NOMO-1 treated with dmso at 0.1 percent for 144 hours (cell line): ENCODE measurements around the gene TPGS1.
"Not testable (repeated sequence)": the region's sequence is repeated elsewhere in the genome, so short reads cannot be mapped to it uniquely, and the experiment has no call there.

Experiments used
- DNase-seq: peaks from one replicate; lab custom pipeline; 2025; ENCODE audit not compliant: unreplicated experiment; lab: John Stamatoyannopoulos, UW

TPGS1 gene

GRCh38 chr19:475360-475759 lies 31.9 kb upstream of the TPGS1 start:
- no peak for DNase-seq

- no peak for DNase-seq
Measured at GRCh38 chr19:478236-478903, 28.9 kb upstream of the TPGS1 start.

GRCh38 chr19:478976-479375 lies 28.3 kb upstream of the TPGS1 start:
- no peak for DNase-seq

GRCh38 chr19:480016-480855 lies 27.1 kb upstream of the TPGS1 start:
- DNase-seq: no peak

- DNase-seq: not testable (repeated sequence)
Measured at GRCh38 chr19:481100-481499, 26.2 kb upstream of the TPGS1 start.

- no peak for DNase-seq
Measured at GRCh38 chr19:482186-483041, 24.9 kb upstream of the TPGS1 start.

- no peak for DNase-seq
Measured at GRCh38 chr19:483332-484072, 23.8 kb upstream of the TPGS1 start.

- no peak for DNase-seq
Measured at GRCh38 chr19:484494-484893, 22.8 kb upstream of the TPGS1 start.

GRCh38 chr19:485077-485476 lies 22.2 kb upstream of the TPGS1 start:
- no peak for DNase-seq

- no peak for DNase-seq
Measured at GRCh38 chr19:485583-486236, 21.6 kb upstream of the TPGS1 start.

GRCh38 chr19:488505-489417 lies 18.5 kb upstream of the TPGS1 start:
- DNase-seq: peak; percentile 86

- DNase-seq: no peak
Measured at GRCh38 chr19:489418-490196, 17.7 kb upstream of the TPGS1 start.

- no peak for DNase-seq
Measured at GRCh38 chr19:491146-491741, 16.1 kb upstream of the TPGS1 start.

- DNase-seq: no peak
Measured at GRCh38 chr19:492091-492531, 15.2 kb upstream of the TPGS1 start.

GRCh38 chr19:493391-494170 lies 13.7 kb upstream of the TPGS1 start:
- no peak for DNase-seq

GRCh38 chr19:494171-495080 lies 12.9 kb upstream of the TPGS1 start:
- DNase-seq: no peak
